ENCODE measurements around the gene ZNF445.

- TF ChIP-seq POLR2A (IDR thresholded peaks at IDR 0.05; ENCODE audit: low read length) = no peak
- no peak for TF ChIP-seq GATA1 (IDR thresholded peaks at IDR 0.05; ENCODE audit: low read depth, low read length)
These were observed 8.6 kb downstream of the ZNF445 start for GRCh38 chr3:44468572-44469520.

All from erythroblast (primary cell).